Measurements from ENCODE around the gene INTS12. TPM values are rescaled to one million over a fixed set of nuclear protein-coding genes. Genes with fewer than 3 reads are reported as not detected.
A peak's percentile ranks its signal among the peaks of the same experiment; 100 is the strongest.

Gene INTS12, protein sequence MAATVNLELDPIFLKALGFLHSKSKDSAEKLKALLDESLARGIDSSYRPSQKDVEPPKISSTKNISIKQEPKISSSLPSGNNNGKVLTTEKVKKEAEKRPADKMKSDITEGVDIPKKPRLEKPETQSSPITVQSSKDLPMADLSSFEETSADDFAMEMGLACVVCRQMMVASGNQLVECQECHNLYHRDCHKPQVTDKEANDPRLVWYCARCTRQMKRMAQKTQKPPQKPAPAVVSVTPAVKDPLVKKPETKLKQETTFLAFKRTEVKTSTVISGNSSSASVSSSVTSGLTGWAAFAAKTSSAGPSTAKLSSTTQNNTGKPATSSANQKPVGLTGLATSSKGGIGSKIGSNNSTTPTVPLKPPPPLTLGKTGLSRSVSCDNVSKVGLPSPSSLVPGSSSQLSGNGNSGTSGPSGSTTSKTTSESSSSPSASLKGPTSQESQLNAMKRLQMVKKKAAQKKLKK
- total RNA-seq, result 10 to 100 TPM; 17.7 to 28.8 (median 20.2) TPM
- 10 to 100 TPM; 27.7 to 38.8 (median 29.9) TPM for polyA plus RNA-seq
- long read RNA-seq, donor 1, transcript INTS12-206 (7 exons, 1,975 nt), result major isoform, 7 of 16 reads
- long read RNA-seq, donor 1, partial matches to known transcripts, result 2 of 16 reads
- long read RNA-seq, donor 1, other reads (novel, unspliced or antisense), result 5 of 16 reads
- long read RNA-seq, donor 2, transcript INTS12-206 (7 exons, 1,975 nt), result major isoform, 19 of 40 reads
- long read RNA-seq, donor 2, partial matches to known transcripts, result 10 of 40 reads
- long read RNA-seq, donor 2, other reads (novel, unspliced or antisense), result 7 of 40 reads

DNA sequence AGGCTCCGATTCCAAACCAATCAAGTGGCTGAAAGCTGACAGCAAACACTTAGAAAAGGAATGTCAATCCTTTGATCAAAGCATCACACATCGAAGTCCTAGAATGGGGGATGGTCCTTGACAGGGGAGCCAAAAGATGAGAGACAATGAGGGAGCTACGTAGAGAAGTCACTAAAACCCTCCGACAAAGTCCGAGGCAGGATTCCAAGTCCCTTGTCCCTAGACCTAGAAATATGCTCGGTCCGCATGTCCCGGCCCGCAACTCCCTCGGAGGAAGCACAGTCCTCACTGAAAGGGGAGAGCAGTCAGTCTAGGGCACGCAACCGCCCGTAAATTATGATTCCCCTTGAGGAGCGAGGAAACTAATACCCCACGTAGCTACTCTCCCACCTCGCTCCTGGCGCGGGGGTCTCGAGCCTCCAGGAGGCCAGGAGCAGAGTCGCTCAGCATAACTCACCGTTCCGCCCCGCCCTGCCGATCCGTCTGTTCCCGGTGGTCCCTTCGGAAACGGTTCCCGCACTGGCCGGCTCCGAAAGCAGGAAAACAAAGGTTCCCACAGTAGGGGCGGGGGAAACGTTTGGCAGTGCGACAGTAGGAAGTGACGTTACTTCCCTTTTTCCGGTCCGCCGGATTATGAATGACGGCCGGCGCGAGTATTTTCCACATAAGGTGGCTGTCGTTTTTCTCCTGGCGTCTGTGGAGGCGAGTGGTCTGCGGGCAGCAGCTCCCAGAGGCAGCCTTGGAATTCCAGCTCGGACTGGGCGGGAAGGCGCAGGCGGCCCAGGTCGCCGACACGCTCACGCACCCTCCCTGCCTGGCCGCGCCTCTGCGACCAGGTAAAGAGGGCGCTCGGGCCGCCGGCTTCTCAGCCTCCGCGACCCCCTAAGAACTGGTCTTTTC, at the start of gene INTS12, which contains the start of gene GSTCD:
Gene INTS12, minus strand, starts transcription at position 509 of the 900 bp plus-strand sequence. CDS start 8,684 bp downstream, outside the sequence.
Gene GSTCD, plus strand, starts transcription at position 604 of the 900 bp plus-strand sequence. CDS start 8,830 bp downstream, outside the sequence.
- intact Hi-C loops (cut with DNase I), result loop anchor here in 1 of 2 donors (5.0 kb wide), 3 partner anchors 191 to 566 kb away; partner anchors contain the start of gene PPA2
- DNase-seq, result peak; percentile 91 to 95
- no peaks in the 10 kb centered on the region for H3K9me3 ChIP-seq
- peak within 1 kb of the TSS; percentile 95 for H3K4me3 ChIP-seq
- peaks cover 0 to 3% of the 10 kb centered on the region in 2 donors for H3K36me3 ChIP-seq (ENCODE audit: insufficient read depth in 1 of 2, low read depth in 1 of 2)
- WGBS, 3 donors, result 0% methylated on average over 55 to 63 of the region's 63 CpGs
- peaks cover 15% of the 10 kb centered on the region for H3K4me1 ChIP-seq
- H3K27ac ChIP-seq, result peak within 1 kb of the TSS; percentile 91
- TF ChIP-seq, protein P1, sequence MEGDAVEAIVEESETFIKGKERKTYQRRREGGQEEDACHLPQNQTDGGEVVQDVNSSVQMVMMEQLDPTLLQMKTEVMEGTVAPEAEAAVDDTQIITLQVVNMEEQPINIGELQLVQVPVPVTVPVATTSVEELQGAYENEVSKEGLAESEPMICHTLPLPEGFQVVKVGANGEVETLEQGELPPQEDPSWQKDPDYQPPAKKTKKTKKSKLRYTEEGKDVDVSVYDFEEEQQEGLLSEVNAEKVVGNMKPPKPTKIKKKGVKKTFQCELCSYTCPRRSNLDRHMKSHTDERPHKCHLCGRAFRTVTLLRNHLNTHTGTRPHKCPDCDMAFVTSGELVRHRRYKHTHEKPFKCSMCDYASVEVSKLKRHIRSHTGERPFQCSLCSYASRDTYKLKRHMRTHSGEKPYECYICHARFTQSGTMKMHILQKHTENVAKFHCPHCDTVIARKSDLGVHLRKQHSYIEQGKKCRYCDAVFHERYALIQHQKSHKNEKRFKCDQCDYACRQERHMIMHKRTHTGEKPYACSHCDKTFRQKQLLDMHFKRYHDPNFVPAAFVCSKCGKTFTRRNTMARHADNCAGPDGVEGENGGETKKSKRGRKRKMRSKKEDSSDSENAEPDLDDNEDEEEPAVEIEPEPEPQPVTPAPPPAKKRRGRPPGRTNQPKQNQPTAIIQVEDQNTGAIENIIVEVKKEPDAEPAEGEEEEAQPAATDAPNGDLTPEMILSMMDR (IDR thresholded peaks at IDR 0.05), result no peak
- peak; percentile 97 to 99 (median 99) for ATAC-seq
- H3K27me3 ChIP-seq (ENCODE audit: insufficient read depth in 3 of 3, low read length in 2 of 3), result no peaks in the 10 kb centered on the region

DNA sequence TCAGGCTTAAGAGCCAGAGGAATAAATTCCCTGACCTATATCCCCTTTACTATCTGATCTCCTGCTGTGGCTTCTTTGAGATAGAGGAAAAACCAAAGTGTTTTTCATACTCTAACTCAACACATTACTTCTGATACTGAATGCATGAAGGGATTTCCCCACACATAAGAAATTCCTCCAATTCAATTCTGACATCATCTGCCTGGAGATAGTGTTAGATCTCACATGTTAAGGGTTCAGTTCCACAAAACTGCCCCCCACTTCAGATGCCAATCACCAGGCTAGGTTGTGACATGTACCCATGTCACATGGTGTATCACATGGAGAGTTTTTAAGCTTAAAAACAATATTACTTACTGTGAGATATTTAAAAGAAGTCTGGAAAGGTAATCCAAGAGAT, 46.9 kb upstream of the INTS12 start:
- Histone ChIP-seq H3K4me1 (no peaks in the 10 kb centered on the region), H3K9me3 (no peaks in the 10 kb centered on the region), H3K27me3 (ENCODE audit: insufficient read depth in 3 of 3, low read length in 2 of 3) (no peaks in the 10 kb centered on the region), H3K27ac (no peak overlapping the region), H3K36me3 (ENCODE audit: insufficient read depth in 1 of 2, low read depth in 1 of 2) (no peaks in the 10 kb centered on the region), H3K4me3 (no peak overlapping the region)
- TF ChIP-seq, protein P1 (IDR thresholded peaks at IDR 0.05), result no peak
- intact Hi-C loops (cut with DNase I), result no loop called here
- ATAC-seq (no peak), DNase-seq (no peak)

GRCh38 chr4:105753361-105753760, 44.9 kb upstream of the INTS12 start:
- no peaks in the 10 kb centered on the region for H3K4me1 ChIP-seq
- ATAC-seq, result no peak
- H3K36me3 ChIP-seq (ENCODE audit: insufficient read depth in 1 of 2, low read depth in 1 of 2), result no peaks in the 10 kb centered on the region
- H3K27me3 ChIP-seq (ENCODE audit: insufficient read depth in 3 of 3, low read length in 2 of 3), result no peaks in the 10 kb centered on the region
- no peak for DNase-seq
- H3K9me3 ChIP-seq, result no peaks in the 10 kb centered on the region
- no peak overlapping the region for H3K4me3 ChIP-seq
- WGBS, 3 donors, result 92 to 100% (median 93%) methylated on average over 1 of the region's 1 CpG
- H3K27ac ChIP-seq, result no peak overlapping the region
- intact Hi-C loops (cut with DNase I), result no loop called here
- TF ChIP-seq, protein P1 (IDR thresholded peaks at IDR 0.05), result no peak

DNA sequence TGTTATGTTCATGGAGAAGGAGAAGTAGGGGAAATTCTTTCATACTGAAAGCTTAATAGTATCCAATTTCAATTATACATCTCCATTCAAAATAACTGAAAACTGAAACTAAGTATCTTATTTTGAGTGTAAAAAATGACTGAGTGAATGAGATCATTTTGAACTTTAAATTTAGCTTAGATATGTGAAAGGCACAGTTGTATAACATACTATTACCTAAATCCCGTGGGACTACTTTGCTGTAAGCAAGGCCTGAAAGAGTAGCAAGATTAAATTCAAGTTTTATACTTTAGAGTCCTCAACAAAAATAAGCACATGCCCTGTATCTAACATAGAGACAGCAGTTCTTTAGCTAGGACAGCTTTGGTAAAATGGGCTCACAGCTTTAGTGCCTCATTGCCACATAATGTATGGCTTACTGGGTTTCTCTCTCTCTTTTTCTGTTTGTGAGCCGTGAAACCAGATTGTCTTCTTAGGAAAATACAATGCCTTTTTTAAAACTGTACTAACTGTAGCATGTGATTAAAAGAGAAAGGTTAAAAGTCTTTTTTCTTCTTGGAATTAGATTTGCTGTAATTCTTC, 43.3 kb upstream of the INTS12 start:
- Histone ChIP-seq H3K9me3 (no peaks in the 10 kb centered on the region), H3K27ac (no peak overlapping the region), H3K27me3 (ENCODE audit: insufficient read depth in 3 of 3, low read length in 2 of 3) (no peaks in the 10 kb centered on the region), H3K4me3 (no peak overlapping the region), H3K4me1 (no peaks in the 10 kb centered on the region), H3K36me3 (ENCODE audit: insufficient read depth in 1 of 2, low read depth in 1 of 2) (no peaks in the 10 kb centered on the region)
- TF ChIP-seq, protein P1 (IDR thresholded peaks at IDR 0.05), result no peak
- 40 to 71% (median 68%) methylated on average over 2 of the region's 2 CpGs for whole genome bisulfite sequencing, 3 donors
- intact Hi-C loops (cut with DNase I), result no loop called here
- ATAC-seq, result no peak
- no peak for DNase-seq

All from psoas muscle (tissue), 8 donors.